GM18519 (cell line): Measurements from ENCODE around the gene NCR2.

Source experiments
- ATAC-seq: cut with Tn5 transposase; IDR thresholded peaks from one replicate; pipeline ENCODE4 v1.9.1; 2021; ENCODE audit warnings: mild to moderate bottlenecking, moderate library complexity; ENCODE audit not compliant: unreplicated experiment, low FRiP score

The NCR2 gene

GRCh38 chr6:41356825-41357224 is 21.4 kb downstream of the NCR2 start:
- ATAC-seq, result no peak

GRCh38 chr6:41358503-41358902 is 23.1 kb downstream of the NCR2 start:
- no peak for ATAC-seq

- ATAC-seq, result no peak
These were observed 24.4 kb downstream of the NCR2 start for GRCh38 chr6:41359617-41360313.

GRCh38 chr6:41360314-41360685 is 24.9 kb downstream of the NCR2 start:
- ATAC-seq, result no peak

GRCh38 chr6:41366150-41366549 is 30.7 kb downstream of the NCR2 start:
- no peak for ATAC-seq

GRCh38 chr6:41367061-41367460 is 31.7 kb downstream of the NCR2 start:
- no peak for ATAC-seq

GRCh38 chr6:41367700-41368099 is 32.3 kb downstream of the NCR2 start:
- ATAC-seq, result no peak

GRCh38 chr6:41370488-41371111 is 35.2 kb downstream of the NCR2 start:
- no peak for ATAC-seq

- no peak for ATAC-seq
These were observed 36.1 kb downstream of the NCR2 start for GRCh38 chr6:41371461-41371991.

- no peak for ATAC-seq
These were observed 36.8 kb downstream of the NCR2 start for GRCh38 chr6:41371992-41372831.

- no peak for ATAC-seq
These were observed 37.6 kb downstream of the NCR2 start for GRCh38 chr6:41372832-41373626.

GRCh38 chr6:41373627-41373918 is 38.2 kb downstream of the NCR2 start:
- ATAC-seq, result no peak

GRCh38 chr6:41373919-41374617 is 38.7 kb downstream of the NCR2 start:
- ATAC-seq, result no peak

GRCh38 chr6:41374618-41375590 is 39.5 kb downstream of the NCR2 start:
- ATAC-seq, result no peak

- no peak for ATAC-seq
These were observed 40.3 kb downstream of the NCR2 start for GRCh38 chr6:41375598-41376151.

- no peak for ATAC-seq
These were observed 40.8 kb downstream of the NCR2 start for GRCh38 chr6:41376176-41376575.

GRCh38 chr6:41377071-41377470 is 41.7 kb downstream of the NCR2 start:
- no peak for ATAC-seq

- ATAC-seq, result no peak
These were observed 43.9 kb downstream of the NCR2 start for GRCh38 chr6:41379306-41379705.

GRCh38 chr6:41386594-41386993 is 51.2 kb downstream of the NCR2 start:
- no peak for ATAC-seq
